ENCODE data around the gene ZNF408.

The ZNF408 gene

DNA sequence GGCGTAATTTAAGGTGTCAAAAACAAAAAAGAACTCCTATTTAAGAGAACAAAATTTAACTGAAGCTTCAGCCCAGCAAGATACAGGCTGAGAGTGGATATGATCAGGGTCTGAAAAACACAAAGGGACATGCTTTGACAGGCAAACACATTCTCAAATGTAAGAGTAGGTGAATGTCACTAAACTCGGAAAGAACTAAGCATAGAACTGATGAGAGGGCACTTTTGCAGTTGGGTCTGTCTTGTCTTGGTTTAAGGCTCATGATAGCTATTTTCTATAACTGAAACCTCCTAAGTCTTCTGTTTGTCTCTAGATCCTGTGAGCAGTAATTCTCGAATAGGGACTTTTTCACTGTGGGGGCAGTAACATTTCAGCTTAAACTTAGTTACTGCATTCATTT, 45.2 kb downstream of the ZNF408 start:
- Histone ChIP-seq H3K36me3 (ENCODE audit: insufficient read depth, low read length) (peaks cover 95% of the 10 kb centered on the region), H3K4me2 (ENCODE audit: low read depth, low read length, poor library complexity, severe bottlenecking) (no peak overlapping the region), H3K79me2 (ENCODE audit: insufficient read depth, low read length) (no peaks in the 10 kb centered on the region), H3F3A (ENCODE audit: low read depth) (no peaks in the 10 kb centered on the region), H2AFZ (ENCODE audit: low read length) (no peak overlapping the region), H3K4me3 (ENCODE audit: low read length, poor library complexity, severe bottlenecking) (no peak overlapping the region), H3K9me3 (ENCODE audit: insufficient read depth, low read depth, low read length) (no peaks in the 10 kb centered on the region), H3K27me3 (ENCODE audit: insufficient read depth, low read length, poor library complexity, severe bottlenecking) (no peaks in the 10 kb centered on the region), H3K9ac (ENCODE audit: low read depth, low read length, poor library complexity, severe bottlenecking) (no peak overlapping the region), H3K9me2 (replicated peaks; ENCODE audit: low read depth, low read length) (no peaks in the 10 kb centered on the region), H3K4me1 (ENCODE audit: insufficient read depth, low read length, poor library complexity, severe bottlenecking) (no peaks in the 10 kb centered on the region), H4K20me1 (ENCODE audit: insufficient read depth, low read length, poor library complexity, severe bottlenecking) (no peaks in the 10 kb centered on the region)
- TF ChIP-seq EZH2phosphoT487 (IDR thresholded peaks at IDR 0.05; ENCODE audit: borderline replicate concordance), result no peak
- TF ChIP-seq, protein P1, sequence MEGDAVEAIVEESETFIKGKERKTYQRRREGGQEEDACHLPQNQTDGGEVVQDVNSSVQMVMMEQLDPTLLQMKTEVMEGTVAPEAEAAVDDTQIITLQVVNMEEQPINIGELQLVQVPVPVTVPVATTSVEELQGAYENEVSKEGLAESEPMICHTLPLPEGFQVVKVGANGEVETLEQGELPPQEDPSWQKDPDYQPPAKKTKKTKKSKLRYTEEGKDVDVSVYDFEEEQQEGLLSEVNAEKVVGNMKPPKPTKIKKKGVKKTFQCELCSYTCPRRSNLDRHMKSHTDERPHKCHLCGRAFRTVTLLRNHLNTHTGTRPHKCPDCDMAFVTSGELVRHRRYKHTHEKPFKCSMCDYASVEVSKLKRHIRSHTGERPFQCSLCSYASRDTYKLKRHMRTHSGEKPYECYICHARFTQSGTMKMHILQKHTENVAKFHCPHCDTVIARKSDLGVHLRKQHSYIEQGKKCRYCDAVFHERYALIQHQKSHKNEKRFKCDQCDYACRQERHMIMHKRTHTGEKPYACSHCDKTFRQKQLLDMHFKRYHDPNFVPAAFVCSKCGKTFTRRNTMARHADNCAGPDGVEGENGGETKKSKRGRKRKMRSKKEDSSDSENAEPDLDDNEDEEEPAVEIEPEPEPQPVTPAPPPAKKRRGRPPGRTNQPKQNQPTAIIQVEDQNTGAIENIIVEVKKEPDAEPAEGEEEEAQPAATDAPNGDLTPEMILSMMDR (conservative IDR thresholded peaks at IDR 0.05; ENCODE audit: low read length), result no peak

DNA sequence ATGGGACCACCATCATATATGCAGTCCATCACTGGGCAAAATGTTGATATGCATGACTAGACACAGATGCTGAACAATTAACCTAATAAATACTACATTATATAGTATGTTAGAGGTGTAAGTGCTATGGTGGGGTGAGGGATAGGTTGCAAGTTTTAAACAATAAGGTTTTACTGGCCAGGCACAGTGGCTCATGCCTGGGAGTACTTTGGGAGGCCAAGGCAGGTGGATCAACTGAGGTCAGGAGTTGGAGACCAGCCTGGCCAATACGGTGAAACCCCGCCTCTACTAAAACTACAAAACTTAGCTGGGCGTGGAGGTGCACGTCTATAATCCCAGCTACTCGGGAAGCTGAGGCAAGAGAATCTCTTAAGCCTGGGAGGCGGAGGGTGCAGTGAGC, 46.3 kb downstream of the ZNF408 start:
- Histone ChIP-seq H3K9ac (ENCODE audit: low read depth, low read length, poor library complexity, severe bottlenecking) (no peak overlapping the region), H3K4me2 (ENCODE audit: low read depth, low read length, poor library complexity, severe bottlenecking) (no peak overlapping the region), H3K9me3 (ENCODE audit: insufficient read depth, low read depth, low read length) (no peaks in the 10 kb centered on the region), H2AFZ (ENCODE audit: low read length) (no peak overlapping the region), H3K36me3 (ENCODE audit: insufficient read depth, low read length) (peaks cover 94% of the 10 kb centered on the region), H3K4me1 (ENCODE audit: insufficient read depth, low read length, poor library complexity, severe bottlenecking) (no peaks in the 10 kb centered on the region), H3K79me2 (ENCODE audit: insufficient read depth, low read length) (no peaks in the 10 kb centered on the region), H3K9me2 (replicated peaks; ENCODE audit: low read depth, low read length) (no peaks in the 10 kb centered on the region), H3K27me3 (ENCODE audit: insufficient read depth, low read length, poor library complexity, severe bottlenecking) (no peaks in the 10 kb centered on the region), H4K20me1 (ENCODE audit: insufficient read depth, low read length, poor library complexity, severe bottlenecking) (no peaks in the 10 kb centered on the region), H3K4me3 (ENCODE audit: low read length, poor library complexity, severe bottlenecking) (no peak overlapping the region), H3F3A (ENCODE audit: low read depth) (no peaks in the 10 kb centered on the region)
- no peak for TF ChIP-seq EZH2phosphoT487 (IDR thresholded peaks at IDR 0.05; ENCODE audit: borderline replicate concordance)
- TF ChIP-seq, protein P1 (conservative IDR thresholded peaks at IDR 0.05; ENCODE audit: low read length), result no peak
